ENCODE results near the gene VWA5B1.

DNA sequence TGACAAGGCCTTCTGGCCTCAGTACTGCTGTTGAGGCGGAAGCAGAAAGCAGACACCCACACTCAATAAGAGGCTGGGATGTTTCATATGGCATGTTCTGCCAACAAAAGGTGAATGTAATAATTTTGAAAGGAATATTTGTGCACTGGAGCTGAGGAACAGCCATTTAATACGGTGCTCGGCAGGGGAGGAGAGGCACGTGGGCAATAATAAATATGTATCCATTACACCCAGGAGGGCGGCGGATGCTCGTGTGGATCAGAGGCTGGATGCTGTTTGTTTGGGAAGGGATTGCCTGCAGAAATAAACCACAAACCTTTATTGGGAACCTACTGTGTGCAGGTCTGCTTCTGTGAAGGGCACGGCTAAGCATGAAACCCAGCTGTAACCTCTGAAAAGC is 92.0 kb downstream of the VWA5B1 start:
- TF ChIP-seq, protein P1, sequence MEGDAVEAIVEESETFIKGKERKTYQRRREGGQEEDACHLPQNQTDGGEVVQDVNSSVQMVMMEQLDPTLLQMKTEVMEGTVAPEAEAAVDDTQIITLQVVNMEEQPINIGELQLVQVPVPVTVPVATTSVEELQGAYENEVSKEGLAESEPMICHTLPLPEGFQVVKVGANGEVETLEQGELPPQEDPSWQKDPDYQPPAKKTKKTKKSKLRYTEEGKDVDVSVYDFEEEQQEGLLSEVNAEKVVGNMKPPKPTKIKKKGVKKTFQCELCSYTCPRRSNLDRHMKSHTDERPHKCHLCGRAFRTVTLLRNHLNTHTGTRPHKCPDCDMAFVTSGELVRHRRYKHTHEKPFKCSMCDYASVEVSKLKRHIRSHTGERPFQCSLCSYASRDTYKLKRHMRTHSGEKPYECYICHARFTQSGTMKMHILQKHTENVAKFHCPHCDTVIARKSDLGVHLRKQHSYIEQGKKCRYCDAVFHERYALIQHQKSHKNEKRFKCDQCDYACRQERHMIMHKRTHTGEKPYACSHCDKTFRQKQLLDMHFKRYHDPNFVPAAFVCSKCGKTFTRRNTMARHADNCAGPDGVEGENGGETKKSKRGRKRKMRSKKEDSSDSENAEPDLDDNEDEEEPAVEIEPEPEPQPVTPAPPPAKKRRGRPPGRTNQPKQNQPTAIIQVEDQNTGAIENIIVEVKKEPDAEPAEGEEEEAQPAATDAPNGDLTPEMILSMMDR (IDR thresholded peaks at IDR 0.05; ENCODE audit: extremely low read depth in 1 of 2, insufficient read depth in 1 of 2, low read depth in 1 of 2, low read length in 2 of 2), result no peak
- TF ChIP-seq MYC (IDR thresholded peaks at IDR 0.05; ENCODE audit: low read depth, low read length) (no peak), EZH2 (IDR thresholded peaks at IDR 0.05; ENCODE audit: borderline replicate concordance, low read depth, low read length, severe bottlenecking) (no peak), POLR2A (IDR thresholded peaks at IDR 0.05; ENCODE audit: low read depth, low read length) (no peak), GATA2 (IDR thresholded peaks at IDR 0.05; ENCODE audit: insufficient read depth, insufficient read length, low read depth, low read length) (no peak)
